PC-9 (cell line): ENCODE results near the gene ANO2.

ENCODE experiments used
- EZH2 ChIP-seq: fragments of 200-600 bp; sonication (generic); IDR thresholded peaks from 2 replicates; pipeline ENCODE4 v1.8.0; 2017; ENCODE audit warnings: antibody characterized with exemption, low read depth
- TF ChIP-seq, protein P1 (sequence below): fragments of 200-600 bp; sonication (generic); conservative IDR thresholded peaks from 2 replicates; pipeline ENCODE4 v1.6.1; 2017; ENCODE audit warnings: mixed run types, antibody characterized with exemption, mild to moderate bottlenecking, moderate library complexity

DNA sequence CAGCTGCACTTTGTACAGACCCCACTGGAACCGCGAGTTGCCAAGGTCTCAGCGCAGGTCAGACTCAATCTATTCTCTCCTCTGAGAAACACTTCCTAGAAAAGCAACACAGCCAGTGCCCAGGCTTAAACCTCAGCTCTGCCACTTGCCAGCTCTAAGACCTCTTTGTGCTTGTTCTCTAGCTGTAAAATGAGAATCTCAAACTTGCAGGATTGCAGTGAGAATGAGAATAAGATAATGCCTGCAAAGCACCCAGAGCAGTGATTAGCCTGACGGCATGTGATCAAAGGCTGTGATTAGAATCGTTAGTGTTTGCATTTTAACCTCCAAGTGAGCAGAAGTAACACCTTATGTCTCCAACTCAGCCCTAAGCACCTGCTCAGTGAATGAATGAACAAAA is 21.3 kb downstream of the ANO2 start:
- TF ChIP-seq, protein P1, sequence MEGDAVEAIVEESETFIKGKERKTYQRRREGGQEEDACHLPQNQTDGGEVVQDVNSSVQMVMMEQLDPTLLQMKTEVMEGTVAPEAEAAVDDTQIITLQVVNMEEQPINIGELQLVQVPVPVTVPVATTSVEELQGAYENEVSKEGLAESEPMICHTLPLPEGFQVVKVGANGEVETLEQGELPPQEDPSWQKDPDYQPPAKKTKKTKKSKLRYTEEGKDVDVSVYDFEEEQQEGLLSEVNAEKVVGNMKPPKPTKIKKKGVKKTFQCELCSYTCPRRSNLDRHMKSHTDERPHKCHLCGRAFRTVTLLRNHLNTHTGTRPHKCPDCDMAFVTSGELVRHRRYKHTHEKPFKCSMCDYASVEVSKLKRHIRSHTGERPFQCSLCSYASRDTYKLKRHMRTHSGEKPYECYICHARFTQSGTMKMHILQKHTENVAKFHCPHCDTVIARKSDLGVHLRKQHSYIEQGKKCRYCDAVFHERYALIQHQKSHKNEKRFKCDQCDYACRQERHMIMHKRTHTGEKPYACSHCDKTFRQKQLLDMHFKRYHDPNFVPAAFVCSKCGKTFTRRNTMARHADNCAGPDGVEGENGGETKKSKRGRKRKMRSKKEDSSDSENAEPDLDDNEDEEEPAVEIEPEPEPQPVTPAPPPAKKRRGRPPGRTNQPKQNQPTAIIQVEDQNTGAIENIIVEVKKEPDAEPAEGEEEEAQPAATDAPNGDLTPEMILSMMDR, result no peak
- no peak for TF ChIP-seq EZH2
